ENCODE measurements around the gene LRP8.

The LRP8 gene

GRCh38 chr1:53359934-53360276, 32.0 kb upstream of the LRP8 start:
- in situ Hi-C loops (cut with MboI; ENCODE audit: low sequenced_read_pairs) = no loop called here

- in situ Hi-C loops (cut with MboI; ENCODE audit: low sequenced_read_pairs) = no loop called here
Measured at GRCh38 chr1:53359225-53359933, 31.5 kb upstream of the LRP8 start.

DNA sequence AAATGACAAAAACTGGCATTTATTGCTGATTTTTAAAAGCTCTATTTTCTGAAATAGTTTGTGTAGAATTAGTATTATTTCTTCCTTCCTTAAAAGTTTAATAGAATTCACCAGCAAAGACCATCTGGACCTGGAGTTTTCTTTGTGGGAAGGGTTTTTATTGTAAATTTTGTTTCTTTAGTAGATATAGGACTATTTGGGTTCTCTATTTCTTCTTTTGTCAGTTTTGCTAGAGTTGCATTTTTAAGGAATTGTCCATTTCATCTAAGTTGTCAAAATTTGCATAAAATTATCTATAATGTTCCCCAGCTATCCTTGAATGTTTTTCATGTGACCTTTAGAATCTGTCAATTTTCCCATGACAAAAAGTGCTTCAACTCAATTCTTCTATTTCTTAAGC, 28.8 kb upstream of the LRP8 start:
- in situ Hi-C loops (cut with MboI; ENCODE audit: low sequenced_read_pairs) = no loop called here

- in situ Hi-C loops (cut with MboI; ENCODE audit: low sequenced_read_pairs) = no loop called here
Measured at GRCh38 chr1:53354119-53354518, 26.2 kb upstream of the LRP8 start.

DNA sequence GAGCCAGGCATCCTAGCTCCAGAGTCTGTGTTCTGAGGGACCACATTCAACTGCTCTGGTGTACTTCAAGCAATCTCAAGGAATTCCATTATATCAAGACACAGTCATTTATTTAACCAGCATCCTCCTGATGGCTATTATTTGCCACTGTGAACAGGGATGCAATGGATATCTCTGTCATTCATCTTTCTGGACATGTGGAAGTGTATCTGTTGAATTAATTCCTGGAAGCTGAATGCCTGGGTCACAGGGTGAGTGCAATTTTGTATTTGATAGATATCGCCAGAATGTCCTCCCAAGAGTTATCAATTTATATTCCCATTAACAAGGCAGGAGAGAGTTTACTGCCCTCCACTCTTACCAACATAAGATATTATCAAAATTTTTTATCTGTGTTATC, 24.7 kb upstream of the LRP8 start:
- in situ Hi-C loops (cut with MboI; ENCODE audit: low sequenced_read_pairs) = no loop called here

DNA sequence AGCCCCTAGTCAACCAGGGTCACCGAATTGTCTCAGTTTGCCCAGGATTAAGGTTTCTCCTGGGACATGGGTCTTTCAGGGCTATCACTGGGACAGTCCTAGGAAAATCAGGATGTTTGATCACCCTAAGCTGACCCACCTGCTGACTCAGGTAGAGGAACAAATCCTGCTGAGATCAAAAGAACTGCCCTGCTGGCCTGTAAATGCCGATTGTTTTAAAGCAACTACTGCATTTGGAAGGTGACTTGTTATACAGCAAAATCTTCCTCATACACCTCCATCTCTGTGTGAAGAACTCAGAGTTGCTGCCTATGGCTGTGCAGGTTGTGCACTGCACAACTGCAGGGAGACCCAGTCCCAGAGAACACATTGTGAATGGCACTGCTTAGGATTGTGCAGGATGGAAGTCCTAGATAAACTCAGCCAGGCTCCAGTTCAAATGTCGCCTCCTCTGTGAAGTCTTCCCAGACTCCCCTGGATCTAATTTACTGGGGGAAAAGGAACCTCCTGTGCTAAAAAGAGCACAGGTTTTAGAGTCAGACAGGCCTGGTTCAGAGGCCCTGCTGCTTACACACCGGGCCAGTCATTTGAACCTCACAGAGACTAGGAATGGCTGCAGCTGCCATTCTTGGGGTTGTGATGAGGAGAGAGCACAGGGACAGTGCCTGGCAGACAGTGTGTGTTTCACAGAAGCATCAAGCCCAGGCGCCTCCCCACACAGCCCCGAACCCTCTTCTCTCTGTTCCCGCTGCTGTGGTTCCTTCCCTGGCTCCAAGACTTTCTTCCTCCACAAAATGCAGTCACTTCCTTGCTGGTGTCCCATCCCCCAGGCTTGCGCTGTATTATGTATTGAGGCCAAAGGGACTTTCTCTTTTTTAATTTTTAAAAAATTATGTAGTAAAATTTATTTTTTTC, 23.2 kb upstream of the LRP8 start:
- in situ Hi-C loops (cut with MboI; ENCODE audit: low sequenced_read_pairs) = no loop called here

GRCh38 chr1:53349968-53350852, 22.3 kb upstream of the LRP8 start:
- in situ Hi-C loops (cut with MboI; ENCODE audit: low sequenced_read_pairs) = no loop called here

DNA sequence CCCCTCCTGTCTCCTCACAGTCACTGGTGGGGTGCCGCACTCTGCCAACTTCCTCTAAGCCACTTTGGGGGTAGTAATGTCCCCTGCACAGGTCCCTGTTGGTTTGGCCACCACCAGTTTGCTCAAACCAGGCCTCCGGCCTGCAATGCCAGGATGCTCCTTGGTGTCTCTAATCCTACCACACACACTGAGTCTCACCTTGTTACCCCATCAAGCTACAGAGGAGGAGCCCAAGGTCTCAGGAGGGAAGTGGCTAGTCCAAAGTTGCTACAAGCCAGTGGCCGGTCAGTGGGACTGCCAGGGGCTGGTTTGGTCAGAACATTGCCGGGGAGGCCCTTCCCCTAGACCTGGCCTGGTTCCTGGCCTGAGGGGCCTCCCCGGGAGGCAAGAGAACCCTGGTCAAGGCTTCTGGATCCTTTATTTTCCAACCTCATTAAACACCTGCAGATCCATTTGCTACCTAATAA, 21.5 kb upstream of the LRP8 start:
- in situ Hi-C loops (cut with MboI; ENCODE audit: low sequenced_read_pairs) = no loop called here

GRCh38 chr1:53348486-53349368, 20.9 kb upstream of the LRP8 start:
- in situ Hi-C loops (cut with MboI; ENCODE audit: low sequenced_read_pairs) = no loop called here

GRCh38 chr1:53346814-53347176, 18.9 kb upstream of the LRP8 start:
- in situ Hi-C loops (cut with MboI; ENCODE audit: low sequenced_read_pairs) = no loop called here

DNA sequence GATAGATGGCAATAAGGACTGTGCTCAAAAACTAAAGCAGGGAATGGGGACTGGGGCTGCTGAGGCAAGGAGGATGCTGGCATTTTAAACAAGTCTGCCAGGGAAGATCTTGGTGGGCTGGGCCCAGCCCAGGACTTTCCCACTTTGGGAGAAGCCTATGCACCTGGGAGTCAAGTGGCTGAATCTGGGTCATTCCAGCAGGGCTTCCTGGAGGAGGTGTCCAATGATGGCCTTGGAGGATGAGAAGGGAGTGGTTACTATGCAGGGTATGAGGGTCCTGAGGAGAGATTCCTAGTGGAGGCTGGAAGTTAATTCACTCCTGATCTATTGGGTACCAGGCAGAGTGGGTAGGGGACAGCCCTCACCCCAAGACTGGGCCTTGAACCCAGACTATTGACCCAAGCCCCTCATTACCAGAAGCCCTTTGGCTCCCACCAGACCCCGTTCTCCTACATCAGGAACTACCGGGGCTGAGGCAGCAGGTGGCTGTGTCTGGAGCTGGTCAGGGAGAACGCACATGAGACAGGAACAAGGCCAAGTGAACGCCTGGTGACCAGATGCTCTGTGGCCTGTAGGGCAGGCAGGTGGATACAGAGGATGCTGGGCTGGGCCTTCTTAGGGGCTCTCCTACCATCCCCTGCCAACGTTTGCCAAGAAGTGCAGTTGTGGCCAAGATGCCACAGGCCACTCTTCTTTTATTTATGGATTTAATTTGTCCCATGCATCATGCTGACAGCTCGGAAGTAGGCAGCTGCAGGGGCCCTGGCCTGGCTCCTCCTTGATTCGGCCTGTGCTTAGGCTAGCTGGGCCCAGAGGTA, 18.3 kb upstream of the LRP8 start:
- in situ Hi-C loops (cut with MboI; ENCODE audit: low sequenced_read_pairs) = no loop called here

- in situ Hi-C loops (cut with MboI; ENCODE audit: low sequenced_read_pairs) = no loop called here
Measured at GRCh38 chr1:53344921-53345838, 17.3 kb upstream of the LRP8 start.

DNA sequence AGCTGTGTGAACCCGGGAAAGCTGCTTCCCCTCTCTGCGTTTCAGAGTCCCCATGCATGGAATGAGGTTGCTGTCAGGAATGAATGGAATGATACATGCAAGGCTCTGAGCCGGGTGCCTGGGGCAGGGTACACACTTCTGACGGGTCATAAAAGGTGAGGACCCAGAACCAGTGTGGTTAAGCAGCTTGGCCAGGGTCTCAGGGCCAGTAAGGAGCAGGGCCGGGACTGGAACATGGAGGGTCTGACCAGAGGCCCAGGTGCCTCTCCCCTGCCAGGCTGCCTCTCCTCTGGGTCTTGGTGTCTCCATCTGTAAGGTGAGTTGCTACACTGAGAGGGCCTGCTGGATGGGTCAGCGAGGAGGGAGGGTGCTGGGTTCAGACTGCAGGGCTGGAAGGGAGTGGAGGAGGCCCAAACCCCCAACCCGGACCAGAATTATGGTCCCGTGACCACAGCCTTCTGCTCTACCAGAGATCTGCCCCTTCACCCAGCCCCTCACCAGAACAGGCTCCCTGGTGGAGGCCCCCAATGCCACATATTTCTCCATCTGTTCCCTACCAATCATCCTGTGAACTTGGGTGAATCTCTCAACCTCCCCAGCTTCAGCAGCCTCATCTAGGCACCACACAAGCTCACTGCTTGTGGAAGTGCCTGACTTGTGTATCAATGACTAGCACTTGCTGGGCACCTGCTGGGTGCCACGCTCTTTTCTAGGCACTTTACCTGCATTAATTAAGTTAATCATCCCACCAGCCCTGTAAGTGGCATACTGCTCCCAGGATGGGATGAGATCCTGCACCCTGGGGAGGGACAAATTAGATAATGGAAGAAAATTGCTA, 16.2 kb upstream of the LRP8 start:
- in situ Hi-C loops (cut with MboI; ENCODE audit: low sequenced_read_pairs) = no loop called here

DNA sequence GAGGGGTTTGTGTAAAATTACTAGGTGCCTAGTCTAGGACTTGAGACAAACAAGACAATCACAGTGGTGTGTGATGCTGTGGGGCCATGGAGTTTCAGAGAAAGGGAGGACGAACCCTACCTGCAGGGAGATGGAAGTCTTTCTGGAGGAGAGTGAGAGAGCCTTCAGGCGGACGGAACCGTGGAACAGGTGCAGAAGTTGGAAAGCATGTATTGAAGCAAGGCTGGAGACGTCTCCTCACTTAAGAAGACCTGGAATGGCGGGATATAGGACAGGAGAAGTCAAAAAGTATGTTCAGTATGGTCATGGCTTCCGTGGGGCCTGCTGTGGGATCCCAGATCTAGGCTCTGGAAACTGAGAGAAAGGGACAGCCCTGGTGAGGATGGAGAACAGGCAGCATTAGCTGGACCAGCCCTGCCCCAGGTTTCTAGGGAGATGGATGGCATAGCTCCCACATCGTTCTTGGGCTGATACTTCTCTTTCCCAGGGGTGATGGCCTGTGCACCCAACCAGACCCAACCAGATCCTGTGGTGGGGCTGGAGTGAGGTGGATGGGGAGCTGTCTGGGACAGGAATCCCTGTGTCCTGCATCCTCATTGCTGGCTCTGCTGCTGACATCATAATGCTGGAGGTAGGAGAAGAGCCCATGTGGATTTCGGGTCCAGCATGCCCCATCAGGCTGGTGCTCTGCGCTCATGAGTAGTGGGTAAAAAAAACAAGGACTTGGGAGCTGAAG, 15.0 kb upstream of the LRP8 start:
- in situ Hi-C loops (cut with MboI; ENCODE audit: low sequenced_read_pairs) = no loop called here

DNA sequence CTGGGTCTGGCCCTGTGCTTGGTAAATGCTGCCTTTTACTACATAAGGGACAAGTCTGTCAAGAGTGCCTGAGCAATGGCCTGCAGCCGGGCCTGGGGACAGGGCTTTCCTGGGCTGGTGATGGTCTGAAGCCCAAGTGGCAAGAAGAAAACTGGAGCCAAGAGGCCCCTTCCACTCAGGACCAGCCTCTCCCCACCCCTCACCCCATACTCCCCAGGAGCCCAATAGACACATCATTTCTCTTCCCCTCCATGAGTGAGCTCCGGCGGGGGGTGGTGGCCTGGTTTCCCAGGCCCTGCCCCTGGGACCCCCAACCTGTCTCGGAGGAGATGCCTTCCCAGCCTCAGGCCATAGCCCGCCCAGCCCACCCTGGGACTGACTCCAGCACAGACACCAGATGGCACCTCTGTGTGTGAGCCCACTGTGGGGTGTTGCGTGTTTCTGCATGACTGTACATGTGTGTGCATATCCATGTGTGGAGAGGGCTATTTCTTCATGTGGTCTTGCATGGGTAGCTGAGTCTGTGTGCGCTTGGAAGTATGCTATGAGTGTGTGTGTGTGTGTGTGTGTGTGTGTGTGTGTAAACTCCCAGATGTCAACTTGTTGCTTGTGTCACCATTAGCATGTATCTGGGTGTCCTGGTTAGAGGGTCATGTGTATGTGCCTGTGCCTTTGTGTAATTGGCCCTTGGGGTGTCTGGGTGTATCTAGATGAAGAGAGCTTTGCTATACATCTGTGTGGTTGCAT, 14.3 kb upstream of the LRP8 start:
- in situ Hi-C loops (cut with MboI; ENCODE audit: low sequenced_read_pairs) = no loop called here

- in situ Hi-C loops (cut with MboI; ENCODE audit: low sequenced_read_pairs) = no loop called here
Measured at GRCh38 chr1:53341521-53341895, 13.6 kb upstream of the LRP8 start.
